22Rv1 (cell line): ENCODE measurements around the gene KCNQ5.

ENCODE experiments used
- CTCF ChIP-seq: fragments of 450-650 bp; IDR thresholded peaks from 2 replicates; pipeline ENCODE4 v1.5.1; 2017; ENCODE audit warnings: mild to moderate bottlenecking
- ZFX ChIP-seq: fragments of 450-650 bp; IDR thresholded peaks from 2 replicates; pipeline ENCODE4 v1.6.1; 2017; ENCODE audit warnings: antibody characterized with exemption, borderline replicate concordance

DNA sequence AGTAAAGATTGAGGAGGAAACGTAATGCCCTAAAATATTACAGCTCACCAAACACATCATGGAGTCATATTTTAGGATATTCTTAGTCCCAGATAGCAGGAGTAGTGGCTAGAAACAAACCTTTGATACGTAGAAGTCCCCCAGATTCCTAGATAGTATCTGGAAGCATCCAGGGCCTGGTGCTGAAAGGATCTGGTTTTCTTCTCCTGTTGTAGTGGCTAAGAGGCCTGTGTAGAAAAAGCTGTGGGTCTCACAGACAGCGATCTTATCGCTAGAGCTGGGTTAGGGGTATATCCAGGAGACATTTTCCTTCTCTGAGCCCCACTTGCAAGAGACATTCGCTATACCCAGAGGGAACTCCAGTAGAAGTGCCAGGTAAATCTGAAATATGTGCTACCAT is 139.9 kb downstream of the KCNQ5 start:
- TF ChIP-seq CTCF = no peak
- no peak for TF ChIP-seq ZFX
